Activated effector memory CD4-positive, alpha-beta T cell treated with Interleukin-2 at 50 U/mL for 16 hours (primary cell): ENCODE data around the gene MED29.

Source experiments
- DNase-seq: peaks from one replicate; pipeline ENCODE4 v3.0.0-alpha.2; 2020

Gene MED29

DNA sequence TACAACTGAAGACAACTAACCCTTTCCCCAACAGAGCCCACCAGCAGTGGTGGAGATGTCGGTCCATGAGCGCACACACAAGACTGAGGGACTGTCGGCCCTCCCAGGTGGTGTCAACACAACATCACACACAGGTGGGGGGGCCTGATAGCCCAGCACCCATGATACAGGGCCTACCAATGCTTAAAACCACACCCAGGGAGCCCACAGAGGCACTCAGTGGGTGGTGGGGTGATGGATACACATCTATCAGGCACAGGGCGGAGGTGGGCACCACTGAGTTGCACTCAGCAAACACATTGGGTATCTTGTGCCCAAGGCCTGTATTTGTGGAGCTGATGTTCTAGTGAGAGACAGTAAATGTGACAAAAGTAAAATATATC, 8.5 kb downstream of the MED29 start:
- no peak for DNase-seq

DNA sequence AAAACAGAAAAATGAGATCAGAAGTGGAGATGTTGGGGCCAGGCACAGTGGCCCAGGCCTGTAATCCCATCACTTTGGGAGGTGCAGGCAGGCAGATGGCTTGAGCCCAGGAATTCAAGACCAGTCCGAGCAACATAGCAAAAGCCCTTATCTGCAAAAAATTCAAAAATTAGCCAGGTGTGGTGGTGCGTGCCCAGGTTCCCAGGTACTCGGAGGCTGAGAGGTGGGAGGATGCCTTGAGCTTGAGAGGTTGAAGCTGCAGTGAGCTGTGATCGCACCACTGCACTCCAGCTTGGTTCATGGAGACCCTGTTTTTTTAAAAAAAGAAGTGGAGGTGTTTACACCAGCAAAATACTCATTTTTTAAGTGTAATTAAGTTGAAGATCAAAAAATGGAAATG, 8.9 kb downstream of the MED29 start:
- no peak for DNase-seq

DNA sequence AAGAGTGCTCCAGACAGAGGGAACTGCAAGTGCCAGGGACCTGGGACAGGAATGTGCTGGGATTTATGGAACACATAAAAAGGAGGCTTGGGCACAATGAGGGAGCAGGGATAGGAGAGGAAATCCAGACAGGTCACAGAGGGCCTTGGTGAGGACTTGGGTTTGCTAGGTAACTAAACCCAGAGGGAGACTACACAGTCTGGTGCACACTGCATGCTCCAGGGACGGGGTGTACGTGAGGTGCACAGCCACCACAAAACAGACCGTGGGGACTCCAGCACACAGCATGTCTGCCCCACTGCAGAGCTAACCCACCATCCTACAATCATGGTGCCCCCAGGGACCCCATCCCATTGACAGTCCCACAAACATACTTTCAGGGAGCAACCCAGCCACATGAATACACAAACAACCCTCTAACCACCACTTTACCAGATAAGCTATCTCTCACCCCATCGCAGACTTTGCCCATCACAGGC, 9.9 kb downstream of the MED29 start:
- DNase-seq, result no peak

DNA sequence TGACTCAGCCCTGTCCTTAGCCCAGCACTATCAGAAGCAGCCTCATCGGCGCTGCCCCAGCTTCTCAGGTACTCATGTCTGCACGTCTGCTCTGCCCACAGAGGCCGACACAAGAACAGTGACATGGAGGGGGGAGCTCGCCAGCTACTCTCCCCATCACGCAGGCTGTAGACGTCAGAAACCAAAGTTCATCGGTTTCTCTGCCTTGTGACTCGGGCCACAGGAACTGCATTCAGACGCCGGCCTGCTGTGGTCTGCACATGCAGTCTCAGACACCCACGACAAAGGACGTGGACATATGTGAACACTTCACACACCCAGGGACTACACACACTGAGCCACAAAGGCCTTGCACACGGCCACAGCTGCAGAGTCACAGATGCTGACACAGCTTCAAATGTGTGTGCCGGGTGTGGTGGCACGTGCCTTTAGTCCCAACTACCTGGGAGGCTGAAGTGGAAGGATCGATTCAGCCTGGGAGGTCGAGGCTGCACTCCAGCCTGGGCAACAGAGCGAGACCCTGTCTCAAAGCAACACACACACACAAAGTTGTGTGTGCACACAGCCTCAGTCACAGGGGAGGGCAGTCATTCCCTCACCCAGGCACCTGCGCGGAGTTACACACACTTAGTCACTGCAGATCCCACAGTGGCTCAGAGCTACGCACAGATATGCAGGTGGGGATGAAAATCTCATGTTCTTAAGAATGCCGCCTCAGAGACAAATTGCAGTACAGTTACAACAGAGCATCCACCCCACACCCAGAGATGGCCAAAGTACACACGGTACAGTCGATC, 10.6 kb downstream of the MED29 start:
- DNase-seq, result peak; percentile 82

DNA sequence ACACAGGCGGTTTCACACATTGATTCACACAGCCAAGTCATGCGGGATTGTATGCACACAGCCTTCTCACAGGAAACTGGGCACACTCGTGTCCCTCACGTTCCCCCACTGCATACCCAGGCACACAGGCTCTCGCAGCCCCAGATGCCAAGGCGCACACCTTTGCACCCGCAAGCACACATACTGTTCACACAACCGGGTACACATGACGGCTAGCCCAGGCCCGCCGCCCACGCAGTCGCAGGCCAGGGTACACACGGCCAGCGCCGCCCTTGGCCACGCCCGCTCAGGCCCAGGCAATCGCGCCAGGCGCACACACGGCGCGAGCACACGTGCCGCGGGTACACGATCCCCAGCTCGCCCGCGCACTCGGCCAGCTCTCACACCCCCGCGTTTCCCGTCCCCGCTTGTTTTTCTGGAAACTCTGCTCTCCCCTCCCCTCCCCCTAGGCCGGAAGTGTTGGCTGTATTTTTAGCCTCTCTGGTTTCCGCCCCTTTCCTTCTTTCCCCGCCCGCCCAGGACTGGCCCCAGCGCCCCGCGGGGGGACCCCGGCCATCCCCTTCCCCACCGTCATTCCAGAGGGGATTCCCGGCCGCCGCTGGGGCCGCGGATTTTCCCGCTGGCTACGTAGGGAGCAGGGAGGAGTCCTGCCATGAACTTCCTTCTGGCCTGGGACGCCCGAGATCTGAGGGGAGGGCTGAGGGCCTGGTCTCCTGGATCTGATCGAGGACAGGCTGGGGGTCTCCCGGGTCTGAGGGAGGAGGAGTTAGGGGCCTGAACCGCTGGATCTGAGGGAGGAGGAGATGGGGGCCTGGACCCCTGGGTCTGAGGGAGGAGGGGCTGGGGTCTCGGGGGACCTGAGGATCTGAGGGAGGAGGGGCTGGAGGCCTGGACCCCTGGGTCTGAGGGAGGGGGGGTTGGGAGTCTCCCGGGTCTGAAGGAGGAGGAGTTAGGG, 11.4 kb downstream of the MED29 start:
- peak; percentile 75 for DNase-seq

DNA sequence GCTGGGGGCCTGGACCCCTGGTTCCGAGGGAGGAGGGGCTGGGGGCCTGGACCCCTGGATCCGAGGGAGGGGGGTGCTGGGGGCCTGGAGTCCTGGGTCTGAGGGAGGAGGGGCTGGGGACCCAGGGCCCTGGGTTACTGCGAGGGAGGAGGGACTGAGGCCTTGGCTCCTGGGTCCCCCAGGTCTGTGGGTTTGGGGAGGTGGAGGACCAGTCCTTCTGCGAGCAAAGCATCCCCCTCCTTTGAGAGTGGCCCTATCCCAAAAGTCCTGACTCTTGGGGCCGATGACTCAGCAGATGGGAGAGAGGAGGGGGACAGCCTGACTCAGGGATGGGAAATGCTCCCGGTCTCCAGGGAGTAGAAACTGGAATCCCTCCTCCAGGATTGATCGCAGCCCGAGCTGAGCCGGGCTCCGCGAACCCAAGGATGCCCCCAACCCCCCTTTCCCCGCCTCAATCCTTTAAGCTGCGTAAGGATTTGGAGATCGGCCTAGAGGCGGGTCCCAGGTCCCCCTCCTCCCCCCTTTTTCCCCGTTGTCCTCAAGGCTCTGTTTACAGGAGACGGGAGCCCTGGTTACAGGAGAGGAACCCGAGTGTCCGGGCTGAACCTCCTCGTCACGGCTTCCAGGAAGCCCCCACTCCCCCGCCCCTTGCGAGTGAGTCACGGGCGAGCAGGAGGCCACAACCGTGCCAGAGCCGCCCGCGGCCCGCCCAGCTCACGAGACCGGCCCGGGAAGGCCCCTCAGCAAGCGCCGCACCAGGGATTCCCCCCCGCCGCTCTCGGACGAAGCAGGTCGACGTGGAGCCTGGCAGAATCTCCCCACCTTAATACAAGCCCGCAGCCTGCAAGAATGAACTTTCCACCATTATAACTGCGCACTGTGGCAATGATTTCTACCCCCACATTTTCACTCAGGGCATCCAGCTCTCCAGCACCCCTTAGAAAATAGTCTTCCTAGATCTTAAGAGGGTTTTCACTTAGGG, 12.4 kb downstream of the MED29 start:
- peak; percentile 91 for DNase-seq

DNA sequence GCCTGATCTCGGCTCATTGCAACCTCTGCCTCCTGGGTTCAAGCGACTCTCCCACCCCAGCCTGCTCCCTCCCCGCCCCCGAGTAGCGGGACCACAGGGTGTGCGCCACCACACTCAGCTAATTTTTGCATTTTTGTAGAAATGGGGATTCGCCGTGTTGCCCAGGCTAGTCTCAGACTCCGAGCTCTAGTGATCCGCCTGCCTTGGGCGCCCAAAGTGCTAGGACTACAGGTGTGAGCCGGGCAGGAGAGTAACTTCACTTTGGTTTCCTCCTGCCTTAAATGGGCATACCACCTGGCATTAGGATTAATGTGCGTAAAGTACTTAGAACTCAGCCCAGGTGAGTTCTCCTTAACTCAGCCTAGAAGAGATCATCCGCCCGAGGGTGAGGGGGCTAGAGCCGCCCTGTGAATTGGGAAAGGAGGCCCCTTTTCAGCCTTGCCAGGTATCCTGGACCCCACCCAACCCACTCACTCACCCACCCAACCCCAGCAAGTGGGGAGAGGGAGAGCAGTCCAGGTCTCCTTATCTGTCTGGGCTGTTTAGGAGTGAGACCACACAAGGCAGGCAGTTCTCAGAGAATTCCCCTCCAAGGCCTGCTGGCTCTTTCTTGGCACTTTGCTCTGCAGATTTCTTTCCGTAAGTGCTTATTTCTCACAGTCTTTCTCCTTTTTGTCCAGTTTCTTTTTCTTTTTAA, 14.2 kb downstream of the MED29 start:
- no peak for DNase-seq

DNA sequence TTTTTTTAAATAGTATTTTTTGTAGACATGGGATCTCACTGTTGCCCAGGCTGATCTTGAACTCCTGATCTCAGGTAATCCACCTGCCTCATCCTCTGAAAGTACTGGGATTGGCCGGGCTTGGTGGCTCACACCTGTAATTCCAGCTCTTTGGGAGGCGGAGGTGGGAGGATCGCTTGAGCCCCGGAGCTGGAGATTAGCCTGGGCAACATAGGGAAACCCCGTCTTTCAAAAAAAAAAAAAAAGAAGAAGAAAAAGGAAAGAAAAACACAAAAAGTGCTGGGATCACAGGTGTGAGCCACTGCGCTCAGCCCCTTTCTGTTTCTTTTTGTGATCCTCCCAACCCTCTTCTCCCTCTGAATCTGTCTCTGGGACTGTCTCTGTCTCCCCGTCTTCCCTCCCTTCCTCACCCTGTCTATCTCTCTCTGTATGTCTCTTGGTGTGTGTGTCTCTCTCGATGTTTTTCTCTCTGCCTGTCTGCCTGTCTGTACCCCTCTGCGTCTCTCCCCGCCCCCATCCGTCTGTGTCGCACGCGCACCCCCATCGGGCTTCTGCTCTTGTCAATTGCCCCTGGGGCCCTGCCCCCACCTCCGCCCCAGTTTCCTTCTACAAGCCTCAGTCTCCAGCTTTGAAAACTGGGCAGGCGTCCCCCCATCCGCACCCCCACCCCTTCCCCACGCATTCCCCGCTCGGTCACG, 14.9 kb downstream of the MED29 start:
- DNase-seq, result peak; percentile 81

DNA sequence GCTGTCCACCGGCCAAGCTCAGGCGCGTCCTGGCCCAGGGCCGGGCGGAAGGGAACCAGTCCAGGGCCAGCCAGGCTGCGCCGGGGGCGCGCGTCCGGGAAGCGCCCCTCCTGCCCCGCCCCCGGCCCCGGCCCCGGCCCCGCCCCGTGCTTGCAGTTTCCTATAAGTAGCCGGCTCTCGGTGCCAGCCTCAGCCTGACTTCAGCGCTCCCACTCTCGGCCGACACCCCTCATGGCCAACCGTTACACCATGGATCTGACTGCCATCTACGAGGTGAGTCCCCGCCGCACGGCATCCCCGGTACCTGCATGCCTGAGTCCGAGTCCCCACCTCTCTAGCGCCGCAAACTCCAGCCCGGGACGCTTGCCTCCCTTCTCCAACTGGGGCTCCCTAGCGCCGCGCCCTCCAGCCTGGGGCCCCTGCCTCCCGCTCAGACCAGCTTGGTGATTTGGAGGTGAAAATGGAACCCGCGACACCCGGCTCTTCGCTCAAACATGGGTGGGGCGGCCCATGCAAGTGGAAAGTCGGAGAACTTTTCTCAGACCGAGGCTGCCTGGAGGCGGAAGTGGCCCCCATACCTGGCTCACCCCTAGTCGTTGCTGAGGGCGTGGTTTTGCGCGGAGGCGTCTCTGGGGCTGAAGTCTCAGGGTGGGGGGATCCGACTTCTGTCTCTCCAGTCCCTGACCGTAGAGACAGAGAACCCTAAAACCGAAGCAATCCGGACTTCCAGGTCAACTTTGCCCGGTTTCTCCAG, 15.7 kb downstream of the MED29 start, which contains the start of gene ZFP36:
ZFP36 (plus strand) TSS at position 192 of the 754 bp plus-strand sequence; CDS start at position 250, 58 bp downstream.
- peak; percentile 81 for DNase-seq

DNA sequence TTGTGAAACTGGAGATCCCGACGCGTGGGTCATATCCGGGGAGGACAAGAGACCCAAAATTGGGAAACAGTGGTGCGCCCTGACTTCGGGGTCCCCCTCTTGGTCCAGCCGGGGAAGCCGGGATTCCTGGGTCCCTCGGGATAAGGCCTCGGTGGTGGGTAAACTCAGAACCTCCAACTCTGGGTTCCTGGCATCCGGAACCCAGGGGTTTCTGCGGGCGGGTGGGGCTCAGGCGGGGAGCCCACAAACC, 16.2 kb downstream of the MED29 start:
- DNase-seq, result no peak

DNA sequence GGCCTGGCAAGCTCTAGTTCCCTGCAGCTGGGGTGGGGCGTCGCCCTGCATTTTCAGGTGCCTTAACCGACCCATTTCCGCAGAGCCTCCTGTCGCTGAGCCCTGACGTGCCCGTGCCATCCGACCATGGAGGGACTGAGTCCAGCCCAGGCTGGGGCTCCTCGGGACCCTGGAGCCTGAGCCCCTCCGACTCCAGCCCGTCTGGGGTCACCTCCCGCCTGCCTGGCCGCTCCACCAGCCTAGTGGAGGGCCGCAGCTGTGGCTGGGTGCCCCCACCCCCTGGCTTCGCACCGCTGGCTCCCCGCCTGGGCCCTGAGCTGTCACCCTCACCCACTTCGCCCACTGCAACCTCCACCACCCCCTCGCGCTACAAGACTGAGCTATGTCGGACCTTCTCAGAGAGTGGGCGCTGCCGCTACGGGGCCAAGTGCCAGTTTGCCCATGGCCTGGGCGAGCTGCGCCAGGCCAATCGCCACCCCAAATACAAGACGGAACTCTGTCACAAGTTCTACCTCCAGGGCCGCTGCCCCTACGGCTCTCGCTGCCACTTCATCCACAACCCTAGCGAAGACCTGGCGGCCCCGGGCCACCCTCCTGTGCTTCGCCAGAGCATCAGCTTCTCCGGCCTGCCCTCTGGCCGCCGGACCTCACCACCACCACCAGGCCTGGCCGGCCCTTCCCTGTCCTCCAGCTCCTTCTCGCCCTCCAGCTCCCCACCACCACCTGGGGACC, 16.6 kb downstream of the MED29 start:
- DNase-seq, result peak; percentile 80

DNA sequence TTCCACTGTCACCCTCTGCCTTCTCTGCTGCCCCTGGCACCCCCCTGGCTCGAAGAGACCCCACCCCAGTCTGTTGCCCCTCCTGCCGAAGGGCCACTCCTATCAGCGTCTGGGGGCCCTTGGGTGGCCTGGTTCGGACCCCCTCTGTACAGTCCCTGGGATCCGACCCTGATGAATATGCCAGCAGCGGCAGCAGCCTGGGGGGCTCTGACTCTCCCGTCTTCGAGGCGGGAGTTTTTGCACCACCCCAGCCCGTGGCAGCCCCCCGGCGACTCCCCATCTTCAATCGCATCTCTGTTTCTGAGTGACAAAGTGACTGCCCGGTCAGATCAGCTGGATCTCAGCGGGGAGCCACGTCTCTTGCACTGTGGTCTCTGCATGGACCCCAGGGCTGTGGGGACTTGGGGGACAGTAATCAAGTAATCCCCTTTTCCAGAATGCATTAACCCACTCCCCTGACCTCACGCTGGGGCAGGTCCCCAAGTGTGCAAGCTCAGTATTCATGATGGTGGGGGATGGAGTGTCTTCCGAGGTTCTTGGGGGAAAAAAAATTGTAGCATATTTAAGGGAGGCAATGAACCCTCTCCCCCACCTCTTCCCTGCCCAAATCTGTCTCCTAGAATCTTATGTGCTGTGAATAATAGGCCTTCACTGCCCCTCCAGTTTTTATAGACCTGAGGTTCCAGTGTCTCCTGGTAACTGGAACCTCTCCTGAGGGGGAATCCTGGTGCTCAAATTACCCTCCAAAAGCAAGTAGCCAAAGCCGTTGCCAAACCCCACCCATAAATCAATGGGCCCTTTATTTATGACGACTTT, 17.4 kb downstream of the MED29 start:
- no peak for DNase-seq

DNA sequence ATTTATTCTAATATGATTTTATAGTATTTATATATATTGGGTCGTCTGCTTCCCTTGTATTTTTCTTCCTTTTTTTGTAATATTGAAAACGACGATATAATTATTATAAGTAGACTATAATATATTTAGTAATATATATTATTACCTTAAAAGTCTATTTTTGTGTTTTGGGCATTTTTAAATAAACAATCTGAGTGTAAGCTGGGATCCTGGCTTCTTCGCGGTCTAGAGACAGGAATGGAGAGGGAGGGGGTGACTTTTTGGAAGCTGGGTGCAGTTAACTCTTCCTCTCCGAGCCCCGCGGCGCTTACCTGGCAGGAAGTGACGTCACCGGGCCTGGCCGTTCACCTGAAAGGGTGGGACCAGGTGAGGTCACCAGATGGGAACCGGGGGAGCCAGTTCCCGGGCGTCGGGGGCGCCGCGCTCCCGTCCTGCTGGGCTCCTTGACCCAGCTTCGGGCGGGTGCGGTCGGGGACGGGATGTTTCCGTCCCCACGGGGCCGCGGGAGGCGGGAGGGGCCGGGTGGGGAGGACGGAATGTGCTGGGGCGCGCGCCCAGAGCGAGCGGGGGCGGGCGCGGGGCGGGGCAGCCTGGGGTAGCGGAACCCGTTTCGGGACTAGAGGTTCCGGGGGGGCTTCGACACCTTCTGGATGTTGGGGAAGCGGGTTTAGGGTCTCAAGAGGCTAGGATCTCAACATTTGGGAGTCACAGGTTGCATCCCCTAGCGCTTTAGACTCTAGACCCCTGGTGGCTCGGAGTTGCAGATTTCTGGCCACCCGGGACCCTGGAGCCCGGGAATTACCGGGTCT, 18.2 kb downstream of the MED29 start:
- DNase-seq, result peak; percentile 72

DNA sequence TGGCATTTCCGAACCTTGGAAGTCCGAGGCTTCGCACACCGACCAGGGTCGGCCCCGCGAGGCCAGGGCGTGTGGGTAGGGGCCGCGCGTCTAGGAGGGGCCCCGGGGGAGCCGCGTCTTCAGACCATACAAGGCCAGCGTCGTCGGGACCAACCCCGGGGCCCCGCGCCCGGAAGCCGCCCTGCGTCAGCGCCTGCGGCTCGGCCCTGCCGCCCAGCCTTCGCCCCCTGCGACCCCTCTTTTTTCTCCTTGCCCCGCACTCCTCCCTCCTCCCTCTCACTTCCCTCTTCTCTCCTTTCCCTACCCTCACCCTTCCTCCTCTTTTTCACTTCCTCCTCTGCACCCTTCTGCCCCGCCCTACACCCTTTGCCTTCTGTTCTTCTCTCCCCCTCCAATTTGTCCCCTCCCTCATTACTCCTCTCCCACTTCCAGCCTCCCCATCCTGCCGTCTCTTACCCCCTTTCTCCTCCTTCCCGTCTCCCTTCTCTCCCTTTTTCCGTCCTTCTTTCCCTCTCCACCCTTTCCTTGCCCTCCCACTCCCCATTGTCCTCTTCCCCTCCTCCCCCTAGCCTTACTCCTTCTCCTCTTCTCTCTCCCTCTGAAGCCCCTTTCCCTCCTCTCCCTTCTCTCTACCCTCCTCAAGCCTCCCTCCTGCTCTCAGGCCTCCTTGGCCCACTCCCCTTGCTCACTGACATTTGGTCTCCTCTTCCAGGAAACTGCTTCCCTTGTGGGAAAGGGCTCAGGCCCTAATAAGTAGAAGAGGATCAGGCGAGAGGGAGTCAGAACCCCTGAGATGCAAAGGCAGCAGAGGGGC, 19.0 kb downstream of the MED29 start:
- peak; percentile 51 for DNase-seq

DNA sequence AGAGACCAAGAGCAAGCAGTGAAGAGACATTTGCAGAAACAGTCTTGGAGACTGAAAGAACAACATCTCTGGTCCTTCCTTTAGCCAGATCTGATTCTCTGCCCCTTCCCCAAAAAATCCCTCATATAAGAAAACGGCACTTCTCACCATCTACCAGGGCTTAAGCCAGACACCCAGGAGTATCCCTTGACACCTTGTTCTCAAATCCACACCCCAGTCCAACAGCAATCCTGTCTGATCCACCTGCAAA, 19.6 kb downstream of the MED29 start:
- no peak for DNase-seq

DNA sequence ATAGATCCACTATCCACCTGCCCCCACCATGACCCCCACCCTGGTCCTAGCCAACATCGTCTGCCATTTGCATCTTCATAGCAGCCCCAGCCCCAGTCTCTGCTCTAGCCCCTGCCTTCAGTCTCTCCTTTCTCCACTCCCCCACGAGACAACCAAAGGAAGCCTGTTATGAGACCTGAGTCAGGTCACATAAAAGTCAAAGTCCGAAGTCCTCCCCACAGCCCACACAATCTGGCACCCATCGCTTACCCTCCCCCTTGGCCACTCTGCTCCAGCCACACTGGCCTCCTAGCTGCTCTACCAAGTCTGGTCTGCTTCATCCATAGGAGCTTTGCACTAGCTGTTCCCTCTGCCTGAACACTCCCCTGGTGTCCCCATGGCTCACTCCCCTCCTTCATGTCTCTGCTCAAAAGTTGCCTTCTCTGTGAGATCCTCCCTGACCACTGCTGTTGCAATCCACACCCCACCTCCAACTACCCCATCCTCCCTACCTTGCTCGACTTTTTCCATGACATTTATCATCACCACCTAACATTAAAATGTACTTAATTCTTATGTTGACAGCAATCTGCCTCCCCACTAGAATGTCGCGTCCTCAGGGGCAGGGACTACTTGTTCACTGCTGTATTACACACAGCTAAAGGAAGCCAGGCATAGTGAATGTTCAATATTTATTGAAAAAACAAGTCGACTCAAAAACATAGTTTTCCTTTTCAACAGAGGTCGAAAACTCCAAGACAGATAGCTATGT, 20.1 kb downstream of the MED29 start:
- DNase-seq, result no peak

DNA sequence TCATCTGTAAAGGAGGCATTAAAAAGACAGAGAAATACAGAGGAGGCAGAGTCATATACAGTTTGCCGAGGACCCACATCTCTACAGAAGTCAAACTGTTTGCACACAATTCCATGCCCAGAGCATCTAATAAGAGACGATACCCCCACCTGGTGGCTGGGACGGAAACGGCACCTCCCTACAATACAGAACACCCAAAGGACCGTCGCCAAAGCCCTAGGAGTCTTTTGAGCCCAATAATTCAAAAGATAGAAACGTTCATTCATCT, 20.6 kb downstream of the MED29 start:
- peak; percentile 81 for DNase-seq
